Fibroblast of lung (primary cell): ENCODE results near the gene RNF157.

Experiments
- CTCF ChIP-seq, 2 donors: IDR thresholded peaks in 1 of 2; conservative IDR thresholded peaks in 1 of 2; 1 replicate in 1 of 2; 2 replicates in 1 of 2; pipeline ENCODE4 v1.5.1; 2011 to 2012; ENCODE audit warnings: low read length in 2 of 2, control low read depth in 1 of 2, inconsistent platforms in 1 of 2, low read depth in 1 of 2, mild to moderate bottlenecking in 1 of 2
- EZH2 ChIP-seq: IDR thresholded peaks from 2 replicates; pipeline ENCODE4 v1.5.1; 2012; ENCODE audit warnings: low read length, control low read depth, mild to moderate bottlenecking; ENCODE audit errors: missing control alignments

- TF ChIP-seq CTCF (conservative IDR thresholded peaks at IDR 0.05 in 1 of 2, IDR thresholded peaks at IDR 0.05 in 1 of 2; ENCODE audit: low read depth in 1 of 2, low read length in 2 of 2): no peak
- TF ChIP-seq EZH2: no peak
Observed at GRCh38 chr17:76164331-76164730, 76.0 kb downstream of the RNF157 start.
